ENCODE results near the gene SCG3.

DNA sequence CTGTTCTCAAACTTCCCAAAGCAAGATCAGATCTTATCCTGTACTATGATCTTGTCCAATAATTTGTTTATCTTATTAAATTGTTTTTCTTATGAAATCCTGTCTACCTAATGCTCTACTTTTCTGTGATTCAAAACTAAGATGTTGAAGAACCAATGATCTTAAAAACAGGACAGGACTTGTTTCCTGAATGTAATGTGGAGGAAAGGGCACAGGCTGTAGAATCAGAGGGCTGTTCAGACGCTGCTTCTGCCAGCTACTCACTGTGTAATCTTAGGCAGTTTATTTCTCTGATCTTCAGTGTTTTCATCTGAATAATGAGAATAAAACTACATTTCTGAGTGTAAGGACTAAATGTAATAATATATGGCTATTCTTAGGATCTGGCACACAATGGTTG is 38.6 kb upstream of the SCG3 start:
- TF ChIP-seq CTCF (IDR thresholded peaks at IDR 0.05) (no peak), EZH2 (IDR thresholded peaks at IDR 0.05; ENCODE audit: borderline replicate concordance, insufficient read depth, low read depth, low read length, poor library complexity, severe bottlenecking) (no peak)
